Embryonic facial prominence (tissue), 1 donor: ENCODE measurements around the gene DDIT3.
"Not testable (repeated sequence)": the region's sequence is repeated elsewhere in the genome, so short reads cannot be mapped to it uniquely, and the experiment has no call there.

Experiments used
- DNase-seq: peaks from one replicate; pipeline ENCODE4 v3.0.0-alpha.2; 2016; ENCODE audit errors: extremely low spot score

The DDIT3 gene

GRCh38 chr12:57520053-57520818 lies at the start of gene DDIT3:
TSS of gene DDIT3 (minus strand) at chr12:57520514. CDS start at chr12:57517406, 3,108 bp downstream.
- DNase-seq: peak; percentile 97

- no peak for DNase-seq
Measured at GRCh38 chr12:57569858-57570257, 49.5 kb upstream of the DDIT3 start.

GRCh38 chr12:57568838-57569237 lies 48.5 kb upstream of the DDIT3 start:
- DNase-seq: no peak

GRCh38 chr12:57564178-57564740 lies 43.9 kb upstream of the DDIT3 start:
- no peak for DNase-seq

- DNase-seq: no peak
Measured at GRCh38 chr12:57563358-57563757, 43.0 kb upstream of the DDIT3 start.

GRCh38 chr12:57561117-57561516 lies 40.8 kb upstream of the DDIT3 start:
- DNase-seq: not testable (repeated sequence)

- DNase-seq: no peak
Measured at GRCh38 chr12:57560516-57560915, 40.2 kb upstream of the DDIT3 start.

GRCh38 chr12:57558864-57559263 lies 38.5 kb upstream of the DDIT3 start:
- DNase-seq: no peak

GRCh38 chr12:57554897-57555296 lies 34.6 kb upstream of the DDIT3 start:
- no peak for DNase-seq

- no peak for DNase-seq
Measured at GRCh38 chr12:57554453-57554852, 34.1 kb upstream of the DDIT3 start.

- DNase-seq: no peak
Measured at GRCh38 chr12:57553343-57554202, 33.3 kb upstream of the DDIT3 start.

GRCh38 chr12:57552835-57553313 lies 32.6 kb upstream of the DDIT3 start:
- no peak for DNase-seq

- no peak for DNase-seq
Measured at GRCh38 chr12:57552306-57552651, 32.0 kb upstream of the DDIT3 start.

- DNase-seq: no peak
Measured at GRCh38 chr12:57551637-57552305, 31.5 kb upstream of the DDIT3 start.

GRCh38 chr12:57550641-57551549 lies 30.6 kb upstream of the DDIT3 start:
- DNase-seq: no peak

- DNase-seq: no peak
Measured at GRCh38 chr12:57549909-57550640, 29.8 kb upstream of the DDIT3 start, which contains the start of gene KIF5A. TSS of gene KIF5A (plus strand) at chr12:57550044. CDS start at chr12:57550272, 228 bp downstream.

- no peak for DNase-seq
Measured at GRCh38 chr12:57549203-57549908, 29.0 kb upstream of the DDIT3 start.

- DNase-seq: no peak
Measured at GRCh38 chr12:57548488-57548887, 28.2 kb upstream of the DDIT3 start.

GRCh38 chr12:57548013-57548315 lies 27.6 kb upstream of the DDIT3 start:
- DNase-seq: no peak
